Endothelial cell of umbilical vein (primary cell): ENCODE results near the gene DBR1. TPM values are rescaled to one million over a fixed set of nuclear protein-coding genes. Genes with fewer than 3 reads are reported as not detected.

ENCODE experiments used
- BruUV-seq: library from RNA; stranded (reverse); fragments of 400-500 nt; replicated peaks from 2 replicates; lab custom pipeline; 2021; lab: Mats Ljungman, UMichigan
- CTCF ChIA-PET: fragments of 300-600, 350-600 bp; sonication (Branson Sonifier 250); formaldehyde crosslinking; loops from one replicate; lab custom pipeline; 2021; ENCODE audit warnings: antibody characterized with exemption, inconsistent platforms; lab: Charles Lee
- POLR2A ChIA-PET: fragments of 300-600, 350-600 bp; sonication (Branson Sonifier 250); formaldehyde crosslinking; loops from one replicate; lab custom pipeline; 2021; ENCODE audit warnings: antibody characterized with exemption, inconsistent platforms; lab: Charles Lee
- DNase-seq: peaks from one replicate; pipeline ENCODE4 v3.0.0-alpha.2; 2011; ENCODE audit warnings: low read depth, low spot score
- FAIRE-seq: peaks from 2 replicates; lab custom pipeline; 2011; peaks lifted over from hg19 to GRCh38; lab: Jason Lieb, UNC
- H2AFZ ChIP-seq: 2 replicates; pipeline ENCODE4 v1.6.0; 2012; ENCODE audit warnings: low read depth, low read length, control low read depth, inconsistent platforms
- H3K27ac ChIP-seq: 2 replicates; pipeline ENCODE4 v1.5.1; 2011; ENCODE audit warnings: low read depth, mild to moderate bottlenecking, control low read depth, low read length, moderate library complexity; ENCODE audit not compliant: insufficient read depth
- H3K27me3 ChIP-seq, 2 experiments: 2 replicates each; pipeline versions ENCODE4 v1.6.0 to v1.6.1; 2011; ENCODE audit warnings: low read length in 2 of 2, mixed read lengths in 1 of 2; ENCODE audit not compliant: control insufficient read depth in 2 of 2, insufficient read depth in 2 of 2
- H3K36me3 ChIP-seq, 2 experiments: 2 replicates in 1 of 2; 3 replicates in 1 of 2; pipeline ENCODE4 v1.5.1; 2011; ENCODE audit warnings: low read length in 2 of 2, mild to moderate bottlenecking in 1 of 2, moderate library complexity in 1 of 2; ENCODE audit not compliant: control insufficient read depth in 2 of 2, insufficient read depth in 2 of 2; ENCODE audit errors: extremely low read depth in 1 of 2
- H3K4me1 ChIP-seq: 3 replicates; pipeline ENCODE4 v1.5.1; 2011; ENCODE audit warnings: mild to moderate bottlenecking, low read length; ENCODE audit not compliant: control insufficient read depth, insufficient read depth; ENCODE audit errors: extremely low read depth
- H3K4me2 ChIP-seq: 2 replicates; pipeline ENCODE4 v1.6.1; 2011; ENCODE audit warnings: low read length, control low read depth, mixed read lengths; ENCODE audit not compliant: insufficient read depth
- H3K4me3 ChIP-seq, 3 experiments: fragments of 200-600 bp in 1 of 3; sonication (generic), shearing (Covaris generic) in 1 of 3; replicated peaks in 1 of 3; 2 replicates each; pipeline ENCODE4 v1.5.1; 2011 to 2016; ENCODE audit warnings: control low read depth in 3 of 3, low read length in 3 of 3, mild to moderate bottlenecking in 2 of 3, inconsistent platforms in 1 of 3, low read depth in 1 of 3, moderate library complexity in 1 of 3; ENCODE audit not compliant: insufficient read depth in 1 of 3
- H3K79me2 ChIP-seq: 2 replicates; pipeline ENCODE4 v1.6.0; 2012; ENCODE audit warnings: low read length, inconsistent platforms; ENCODE audit not compliant: control insufficient read depth, insufficient read depth
- H3K9ac ChIP-seq: replicated peaks from 2 replicates; pipeline ENCODE3; 2011; ENCODE audit warnings: low read length, control low read depth; ENCODE audit not compliant: insufficient read depth; ENCODE audit errors: extremely low read depth
- H3K9me1 ChIP-seq: replicated peaks from 3 replicates; pipeline ENCODE4 v1.6.0; 2011; ENCODE audit warnings: mild to moderate bottlenecking, low read length; ENCODE audit not compliant: control insufficient read depth, insufficient read depth; ENCODE audit errors: extremely low read depth
- H3K9me3 ChIP-seq: replicated peaks from 2 replicates; pipeline ENCODE4 v1.5.1; 2012; ENCODE audit warnings: low read length, inconsistent platforms; ENCODE audit not compliant: control insufficient read depth, insufficient read depth
- H4K20me1 ChIP-seq: replicated peaks from 2 replicates; pipeline ENCODE3; 2011; ENCODE audit warnings: mild to moderate bottlenecking, low read length; ENCODE audit not compliant: control insufficient read depth, insufficient read depth; ENCODE audit errors: extremely low read depth
- CTCF ChIP-seq, 2 donors: IDR thresholded peaks; 1 replicate in 1 of 2; 2 replicates in 1 of 2; pipeline ENCODE4 v1.5.1; 2011; ENCODE audit warnings: low read length in 2 of 2, mild to moderate bottlenecking in 2 of 2, moderate library complexity in 2 of 2, control low read depth in 1 of 2, inconsistent platforms in 1 of 2, low read depth in 1 of 2; ENCODE audit not compliant: insufficient read depth in 1 of 2; ENCODE audit errors: extremely low read depth in 1 of 2
- EZH2 ChIP-seq: IDR thresholded peaks from 2 replicates; pipeline ENCODE4 v1.6.1; 2012; ENCODE audit warnings: borderline replicate concordance, low read depth, mild to moderate bottlenecking, moderate library complexity, low read length, inconsistent platforms; ENCODE audit not compliant: severe bottlenecking
- FOS ChIP-seq: IDR thresholded peaks from 2 replicates; pipeline ENCODE4 v1.6.1; 2011; ENCODE audit warnings: mild to moderate bottlenecking, low read length, moderate library complexity, borderline replicate concordance; ENCODE audit not compliant: insufficient read depth
- GATA2 ChIP-seq: IDR thresholded peaks from 2 replicates; pipeline ENCODE4 v1.7.0; 2011; ENCODE audit warnings: low read depth, mild to moderate bottlenecking, moderate library complexity, mixed read lengths, low read length; ENCODE audit not compliant: insufficient read length, insufficient read depth
- JUN ChIP-seq: IDR thresholded peaks from 2 replicates; pipeline ENCODE4 v1.6.1; 2011; ENCODE audit warnings: borderline replicate concordance, low read depth; ENCODE audit not compliant: insufficient read length, insufficient read depth
- MAX ChIP-seq: IDR thresholded peaks from 2 replicates; pipeline ENCODE4 v1.6.1; 2011; ENCODE audit not compliant: insufficient read depth, insufficient read length
- MYC ChIP-seq: IDR thresholded peaks from one replicate; pipeline ENCODE4 v1.6.1; 2011; ENCODE audit warnings: mild to moderate bottlenecking, low read depth, low read length
- POLR2A ChIP-seq: IDR thresholded peaks from 2 replicates; pipeline ENCODE4 v1.6.1; 2012; ENCODE audit warnings: low read depth, mild to moderate bottlenecking, control low read depth, low read length
- POLR2AphosphoS5 ChIP-seq: IDR thresholded peaks from 2 replicates; pipeline ENCODE4 v1.6.1; 2012; ENCODE audit warnings: low read depth, mild to moderate bottlenecking, control low read depth, low read length, moderate library complexity; ENCODE audit not compliant: insufficient read depth
- dilution Hi-C: fragments of 300-500 bp; cut with MboI; formaldehyde crosslinking; loops from one replicate; pipeline ENCODE4 v1.15.0; 2019; ENCODE audit warnings: low sequenced_read_pairs; ENCODE audit not compliant: extremely low pct_ligation_motif_present
- intact Hi-C: fragments of 100-400 bp; cut with micrococcal nuclease; formaldehyde crosslinking; loops from one replicate; pipeline ENCODE4 v1.10.0; 2022
- polyA plus RNA-seq, 4 experiments: library from polyadenylated mRNA; depleted of rRNA in 3 of 4; stranded (reverse) in 3 of 4; unstranded in 1 of 4; fragments of >200 nt; gene quantifications; 2 replicates each; pipeline versions ENCODE4 v1.2.1 to v1.2.3, GENCODE V29; 2011 to 2012; ENCODE audit warnings: missing spikeins in 1 of 4
- total RNA-seq: library from RNA; stranded (reverse); gene quantifications from 2 replicates; pipeline ENCODE4 v1.2.3, GENCODE V29; 2021

The DBR1 gene
- total and polyA plus RNA-seq, 2 donors (not counting 3 experiments of a cell fraction or from before 2014, with no cell fraction given), result 10.3 to 17.8 TPM

- Histone ChIP-seq H3K36me3 (no peaks in the 10 kb centered on the region), H2AFZ (no peak overlapping the region), H3K4me1 (no peaks in the 10 kb centered on the region), H3K4me2 (no peak overlapping the region), H3K9me3 (no peaks in the 10 kb centered on the region), H3K9ac (no peak overlapping the region), H4K20me1 (peaks cover 12% of the 10 kb centered on the region), H3K4me3 (no peak overlapping the region), H3K27ac (no peak overlapping the region), H3K79me2 (peaks cover 93% of the 10 kb centered on the region), H3K27me3 (no peaks in the 10 kb centered on the region), H3K9me1 (no peaks in the 10 kb centered on the region)
- CTCF ChIA-PET, result no interaction called here
- BruUV-seq, result no TSS peak
- intact Hi-C loops (no loop called here), dilution Hi-C loops (no loop called here)
- no peak for FAIRE-seq
- POLR2A ChIA-PET, result no interaction called here
- TF ChIP-seq POLR2AphosphoS5, result no peak
- TF ChIP-seq FOS, result no peak
- no peak for TF ChIP-seq EZH2
- no peak for TF ChIP-seq JUN
- TF ChIP-seq POLR2A, result no peak
- no peak for TF ChIP-seq MYC
- TF ChIP-seq CTCF (IDR thresholded peaks at IDR 0.05; ENCODE audit: extremely low read depth in 1 of 2, insufficient read depth in 1 of 2, low read depth in 1 of 2, low read length in 2 of 2), result no peak
- TF ChIP-seq MAX, result no peak
- TF ChIP-seq GATA2, result no peak
- no peak for DNase-seq
These were observed 30.8 kb upstream of the DBR1 start for GRCh38 chr3:138205527-138205926.
